Measurements from ENCODE around the gene MIER2.
"Not testable (repeated sequence)": the region's sequence is repeated elsewhere in the genome, so short reads cannot be mapped to it uniquely, and the experiment has no call there.

Gene MIER2

GRCh38 chr19:283395-283794 lies 61.2 kb downstream of the MIER2 start:
- DNase-seq (ENCODE audit: low read depth): no peak

- DNase-seq (ENCODE audit: low read depth): no peak
Observed at GRCh38 chr19:282501-282900, 62.1 kb downstream of the MIER2 start.

- DNase-seq (ENCODE audit: low read depth): no peak
Observed at GRCh38 chr19:281992-282391, 62.6 kb downstream of the MIER2 start.

- no peak for DNase-seq (ENCODE audit: low read depth)
Observed at GRCh38 chr19:281156-281853, 63.3 kb downstream of the MIER2 start.

- no peak for DNase-seq (ENCODE audit: low read depth)
Observed at GRCh38 chr19:280541-281009, 64.0 kb downstream of the MIER2 start.

GRCh38 chr19:279656-280055 lies 64.9 kb downstream of the MIER2 start:
- DNase-seq (ENCODE audit: low read depth): no peak

- DNase-seq (ENCODE audit: low read depth): no peak
Observed at GRCh38 chr19:279231-279630, 65.4 kb downstream of the MIER2 start.

GRCh38 chr19:277581-278165 lies 66.9 kb downstream of the MIER2 start:
- DNase-seq (ENCODE audit: low read depth): no peak

GRCh38 chr19:277131-277530 lies 67.5 kb downstream of the MIER2 start:
- DNase-seq (ENCODE audit: low read depth): no peak

GRCh38 chr19:275958-276646 lies 68.5 kb downstream of the MIER2 start:
- no peak for DNase-seq (ENCODE audit: low read depth)

GRCh38 chr19:275000-275399 lies 69.6 kb downstream of the MIER2 start:
- no peak for DNase-seq (ENCODE audit: low read depth)

- no peak for DNase-seq (ENCODE audit: low read depth)
Observed at GRCh38 chr19:273393-273792, 71.2 kb downstream of the MIER2 start.

GRCh38 chr19:271856-272255 lies 72.7 kb downstream of the MIER2 start:
- DNase-seq (ENCODE audit: low read depth): no peak

GRCh38 chr19:270766-271318 lies 73.8 kb downstream of the MIER2 start:
- DNase-seq (ENCODE audit: low read depth): not testable (repeated sequence)

GRCh38 chr19:269241-269640 lies 75.4 kb downstream of the MIER2 start:
- DNase-seq (ENCODE audit: low read depth): no peak

- DNase-seq (ENCODE audit: low read depth): no peak
Observed at GRCh38 chr19:262125-262524, 82.5 kb downstream of the MIER2 start.

- not testable (repeated sequence) for DNase-seq (ENCODE audit: low read depth)
Observed at GRCh38 chr19:256804-257203, 87.8 kb downstream of the MIER2 start.
